SU-DHL-6 (cell line): ENCODE measurements around the gene RFXANK.

Experiments used
- H2AFZ ChIP-seq: fragments of 200-600 bp; sonication (generic); 2 replicates; pipeline ENCODE4 v1.6.1; 2014; ENCODE audit warnings: low read depth, mild to moderate bottlenecking, moderate library complexity, mixed read lengths, antibody characterized with exemption, low read length; ENCODE audit not compliant: severe bottlenecking
- H3F3A ChIP-seq: fragments of 200-600 bp; shearing (Covaris generic); 2 replicates; pipeline ENCODE4 v1.6.0; 2016; ENCODE audit warnings: antibody characterized with exemption, mild to moderate bottlenecking; ENCODE audit not compliant: insufficient read depth
- H3K27ac ChIP-seq: fragments of 200-600 bp; sonication (generic); 2 replicates; pipeline ENCODE4 v1.5.1; 2016; ENCODE audit warnings: low read depth, mild to moderate bottlenecking, low read length, moderate library complexity, mixed read lengths
- H3K27me3 ChIP-seq: fragments of 200-600 bp; sonication (generic), shearing (Covaris generic); 2 replicates; pipeline ENCODE4 v1.6.0; 2014; ENCODE audit warnings: mild to moderate bottlenecking, low read length
- H3K36me3 ChIP-seq: fragments of 200-600 bp; sonication (generic); 2 replicates; pipeline ENCODE4 v1.6.1; 2014; ENCODE audit warnings: mild to moderate bottlenecking, low read length, mixed read lengths
- H3K4me2 ChIP-seq: fragments of 300-600, 200-600 bp; shearing (Covaris generic), sonication (generic); 2 replicates; pipeline ENCODE4 v1.6.0; 2014; ENCODE audit warnings: low read length, low read depth, mild to moderate bottlenecking; ENCODE audit not compliant: poor library complexity, severe bottlenecking
- H3K4me3 ChIP-seq: fragments of 200-600 bp; sonication (generic); 2 replicates; pipeline ENCODE4 v1.5.1; 2014; ENCODE audit warnings: antibody characterized with exemption, low read length, mild to moderate bottlenecking, mixed read lengths; ENCODE audit not compliant: insufficient read depth, poor library complexity, severe bottlenecking
- H3K79me2 ChIP-seq: fragments of 200-600 bp; sonication (generic); 2 replicates; pipeline ENCODE4 v1.6.1; 2014; ENCODE audit warnings: mild to moderate bottlenecking, low read length, moderate library complexity; ENCODE audit not compliant: insufficient read depth
- H3K9ac ChIP-seq: fragments of 200-600 bp; sonication (generic); 2 replicates; pipeline ENCODE4 v1.7.0; 2014; ENCODE audit warnings: mild to moderate bottlenecking, low read length
- H3K9me2 ChIP-seq: fragments of 200-600 bp; sonication (generic); replicated peaks from 2 replicates; pipeline ENCODE4 v1.6.1; 2014; ENCODE audit warnings: low read length; ENCODE audit not compliant: insufficient read depth
- H3K9me3 ChIP-seq: fragments of 200-600 bp; sonication (generic); 2 replicates; pipeline ENCODE4 v1.6.1; 2014; ENCODE audit warnings: low read length, mixed read lengths; ENCODE audit not compliant: insufficient read depth
- H4K20me1 ChIP-seq: fragments of 200-600 bp; sonication (generic); 2 replicates; pipeline ENCODE4 v1.6.1; 2014; ENCODE audit warnings: low read depth, mild to moderate bottlenecking, antibody characterized with exemption, low read length, moderate library complexity, mixed read lengths
- EZH2phosphoT487 ChIP-seq: fragments of 200-600 bp; sonication (generic), shearing (Covaris generic); conservative IDR thresholded peaks from 2 replicates; pipeline ENCODE4 v1.6.1; 2018; ENCODE audit warnings: mild to moderate bottlenecking, antibody characterized with exemption, low read length, moderate library complexity, mixed read lengths
- TF ChIP-seq, protein P1 (sequence below): fragments of 200-600 bp; sonication (generic); IDR thresholded peaks from one replicate; pipeline ENCODE4 v1.5.1; 2017; ENCODE audit warnings: antibody characterized with exemption, mild to moderate bottlenecking, low read length, moderate library complexity; ENCODE audit not compliant: insufficient read depth, poor library complexity, severe bottlenecking

Gene RFXANK

DNA sequence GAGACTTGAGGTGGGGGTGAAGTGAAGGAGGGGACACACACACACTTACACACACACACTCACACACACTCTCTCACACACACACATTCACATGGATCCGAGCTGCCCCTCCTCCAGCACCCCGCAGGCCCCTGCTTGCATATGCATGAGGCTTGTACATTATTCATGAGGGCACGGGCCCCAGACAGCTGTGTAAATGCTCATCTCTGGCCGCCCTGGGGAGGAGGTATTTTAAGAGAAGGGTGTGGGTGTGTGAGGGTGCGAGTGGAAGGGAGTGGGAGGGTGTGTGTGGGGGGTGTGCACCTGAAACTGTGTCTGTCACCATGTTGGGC lies 22.1 kb downstream of the RFXANK start:
- Histone ChIP-seq H3K4me2 (no peak overlapping the region), H4K20me1 (no peaks in the 10 kb centered on the region), H3K27me3 (no peaks in the 10 kb centered on the region)

DNA sequence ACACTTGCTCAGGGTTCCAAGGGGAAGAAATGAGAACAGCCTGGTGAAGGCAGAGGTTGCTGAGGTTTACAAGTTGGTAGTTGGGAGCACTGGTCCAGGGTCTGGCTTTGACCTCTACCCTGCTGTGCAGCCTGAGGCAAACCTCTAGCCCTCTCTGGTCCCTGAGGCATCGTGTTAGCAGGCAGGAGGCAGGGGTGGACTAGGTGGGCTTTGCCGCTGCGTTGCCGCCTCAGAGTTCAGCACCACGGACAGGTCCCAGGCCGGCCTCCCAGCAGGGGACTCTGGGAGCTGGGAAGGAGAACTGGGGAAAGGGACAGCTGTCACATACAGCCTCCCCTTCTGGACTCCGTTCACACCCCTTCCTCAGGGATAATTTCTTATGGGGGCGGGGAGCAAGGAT lies 22.8 kb downstream of the RFXANK start:
- Histone ChIP-seq H3K9me3 (no peaks in the 10 kb centered on the region), H4K20me1 (no peaks in the 10 kb centered on the region), H3K9ac (no peak overlapping the region), H3F3A (no peaks in the 10 kb centered on the region), H3K27me3 (no peaks in the 10 kb centered on the region), H3K27ac (no peak overlapping the region), H3K4me3 (no peak overlapping the region), H3K4me2 (no peak overlapping the region), H3K36me3 (no peaks in the 10 kb centered on the region), H2AFZ (no peak overlapping the region), H3K79me2 (no peaks in the 10 kb centered on the region), H3K9me2 (no peaks in the 10 kb centered on the region)
- TF ChIP-seq, protein P1, sequence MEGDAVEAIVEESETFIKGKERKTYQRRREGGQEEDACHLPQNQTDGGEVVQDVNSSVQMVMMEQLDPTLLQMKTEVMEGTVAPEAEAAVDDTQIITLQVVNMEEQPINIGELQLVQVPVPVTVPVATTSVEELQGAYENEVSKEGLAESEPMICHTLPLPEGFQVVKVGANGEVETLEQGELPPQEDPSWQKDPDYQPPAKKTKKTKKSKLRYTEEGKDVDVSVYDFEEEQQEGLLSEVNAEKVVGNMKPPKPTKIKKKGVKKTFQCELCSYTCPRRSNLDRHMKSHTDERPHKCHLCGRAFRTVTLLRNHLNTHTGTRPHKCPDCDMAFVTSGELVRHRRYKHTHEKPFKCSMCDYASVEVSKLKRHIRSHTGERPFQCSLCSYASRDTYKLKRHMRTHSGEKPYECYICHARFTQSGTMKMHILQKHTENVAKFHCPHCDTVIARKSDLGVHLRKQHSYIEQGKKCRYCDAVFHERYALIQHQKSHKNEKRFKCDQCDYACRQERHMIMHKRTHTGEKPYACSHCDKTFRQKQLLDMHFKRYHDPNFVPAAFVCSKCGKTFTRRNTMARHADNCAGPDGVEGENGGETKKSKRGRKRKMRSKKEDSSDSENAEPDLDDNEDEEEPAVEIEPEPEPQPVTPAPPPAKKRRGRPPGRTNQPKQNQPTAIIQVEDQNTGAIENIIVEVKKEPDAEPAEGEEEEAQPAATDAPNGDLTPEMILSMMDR, result no peak
- TF ChIP-seq EZH2phosphoT487, result no peak

More for the DNA sequence above, 22.1 kb downstream of the RFXANK start:
- H3K4me3 ChIP-seq, result no peak overlapping the region
- no peak overlapping the region for H3K27ac ChIP-seq
- no peak overlapping the region for H3K9ac ChIP-seq
- H3K79me2 ChIP-seq, result no peaks in the 10 kb centered on the region
- H3F3A ChIP-seq, result no peaks in the 10 kb centered on the region
- TF ChIP-seq, protein P1, result no peak
- no peak for TF ChIP-seq EZH2phosphoT487
- no peaks in the 10 kb centered on the region for H3K9me3 ChIP-seq
- H2AFZ ChIP-seq, result no peak overlapping the region
- no peaks in the 10 kb centered on the region for H3K9me2 ChIP-seq
- no peaks in the 10 kb centered on the region for H3K36me3 ChIP-seq

DNA sequence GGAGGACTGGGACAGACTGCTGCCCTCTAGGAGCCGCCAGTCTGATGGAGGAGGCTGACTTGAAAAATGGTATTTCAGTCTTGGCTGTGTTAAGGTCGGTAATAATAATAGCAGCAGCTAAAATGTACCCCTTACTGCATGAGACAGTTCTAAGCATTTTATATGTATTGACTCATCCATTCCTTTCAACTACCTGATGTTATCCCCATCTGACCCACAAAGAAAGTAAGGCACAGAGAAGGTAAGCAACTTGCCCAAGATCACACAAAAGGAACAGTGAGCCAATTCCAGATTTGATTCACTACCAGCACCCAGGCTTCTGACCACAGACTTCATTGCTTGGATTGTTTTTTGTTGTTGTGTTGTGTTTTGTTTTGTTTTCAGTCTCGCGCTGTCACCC lies 23.7 kb downstream of the RFXANK start:
- Histone ChIP-seq H3K27me3 (no peaks in the 10 kb centered on the region), H3K79me2 (no peaks in the 10 kb centered on the region), H3K27ac (no peak overlapping the region)

More for the DNA sequence above, 23.7 kb downstream of the RFXANK start:
- Histone ChIP-seq H3K4me2 (no peak overlapping the region), H3K36me3 (no peaks in the 10 kb centered on the region), H3K9me3 (no peaks in the 10 kb centered on the region), H3K9ac (no peak overlapping the region), H4K20me1 (no peaks in the 10 kb centered on the region), H3F3A (no peaks in the 10 kb centered on the region), H3K9me2 (no peaks in the 10 kb centered on the region), H3K4me3 (no peak overlapping the region), H2AFZ (no peak overlapping the region)
- TF ChIP-seq, protein P1, result no peak
- TF ChIP-seq EZH2phosphoT487, result no peak
